HG03039 (cell line): ENCODE measurements around the gene OR10G2.
"Not testable (repeated sequence)": the region's sequence is repeated elsewhere in the genome, so short reads cannot be mapped to it uniquely, and the experiment has no call there.

Source experiments
- ATAC-seq: cut with Tn5 transposase; IDR thresholded peaks from one replicate; pipeline ENCODE4 v1.9.1; 2021; ENCODE audit warnings: mild to moderate bottlenecking, moderate library complexity; ENCODE audit not compliant: unreplicated experiment

Gene OR10G2, protein sequence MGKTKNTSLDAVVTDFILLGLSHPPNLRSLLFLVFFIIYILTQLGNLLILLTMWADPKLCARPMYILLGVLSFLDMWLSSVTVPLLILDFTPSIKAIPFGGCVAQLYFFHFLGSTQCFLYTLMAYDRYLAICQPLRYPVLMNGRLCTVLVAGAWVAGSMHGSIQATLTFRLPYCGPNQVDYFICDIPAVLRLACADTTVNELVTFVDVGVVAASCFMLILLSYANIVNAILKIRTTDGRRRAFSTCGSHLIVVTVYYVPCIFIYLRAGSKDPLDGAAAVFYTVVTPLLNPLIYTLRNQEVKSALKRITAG

DNA sequence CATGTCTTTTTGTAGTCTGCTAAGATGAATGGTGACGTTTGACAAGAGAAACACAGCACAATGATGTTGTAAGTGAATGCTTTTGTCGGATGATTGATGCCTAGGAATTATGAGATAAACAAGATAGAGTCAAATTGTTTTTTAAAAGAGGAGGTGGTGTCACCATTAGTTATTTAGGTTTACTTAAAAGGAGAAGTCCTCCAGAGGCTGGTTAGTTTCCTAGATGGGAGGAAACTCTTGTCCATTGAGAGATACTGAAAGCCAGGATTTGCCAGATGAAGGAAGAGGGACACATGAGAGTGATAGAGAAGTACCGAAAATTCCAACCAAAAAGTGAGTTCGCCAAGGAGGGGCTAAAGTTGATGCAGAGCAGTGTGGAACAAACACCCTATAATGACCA is at the start of gene OR10G2:
OR10G2 (minus strand) TSS at position 101 of the 400 bp plus-strand sequence; CDS start at position 3, 98 bp downstream.
- no peak for ATAC-seq

- ATAC-seq, result no peak
Observed at GRCh38 chr14:21680072-21680471, 45.3 kb upstream of the OR10G2 start.

DNA sequence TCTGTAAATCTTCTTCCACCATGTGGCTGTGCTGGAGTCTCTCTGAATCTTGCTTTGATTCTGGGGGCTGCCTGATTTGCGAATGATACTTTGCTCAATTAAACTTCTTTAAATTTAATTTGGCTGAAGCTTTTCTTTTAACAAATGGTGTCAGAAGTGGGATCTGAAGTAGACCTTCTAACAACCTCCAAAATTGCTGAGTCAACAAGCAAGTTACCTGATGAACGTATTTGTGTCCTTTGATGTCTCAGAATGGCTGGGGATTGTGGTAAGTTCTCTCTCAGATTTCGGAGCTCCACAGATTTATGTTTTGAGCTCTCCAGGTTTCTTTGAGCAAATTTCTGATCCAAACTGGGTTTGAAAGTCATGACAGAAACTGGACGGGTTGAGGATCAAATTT is 40.8 kb upstream of the OR10G2 start:
- ATAC-seq, result no peak

DNA sequence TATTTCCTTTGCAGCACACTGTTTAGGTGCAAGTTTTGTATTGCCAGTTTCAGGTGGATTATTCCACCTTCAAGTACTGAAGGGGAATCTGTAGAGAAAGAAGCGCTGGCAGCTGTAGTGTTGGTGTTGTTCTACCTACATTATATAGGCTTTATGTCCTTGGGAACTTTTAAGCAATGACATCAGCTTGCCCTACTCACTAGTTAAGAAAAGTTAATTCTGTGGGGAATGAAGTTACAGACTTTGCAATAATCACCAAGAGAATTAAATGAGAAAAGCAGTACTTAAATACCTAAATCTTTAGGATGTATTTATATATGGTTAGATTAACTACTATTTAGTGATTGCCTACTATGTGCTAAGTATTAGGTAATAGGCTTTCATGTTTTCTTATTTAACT is 39.0 kb upstream of the OR10G2 start, which contains the start of gene OR4E1:
OR4E1 (minus strand) TSS at position 101 of the 400 bp plus-strand sequence. CDS start 2,883 bp downstream, outside the sequence.
- no peak for ATAC-seq

DNA sequence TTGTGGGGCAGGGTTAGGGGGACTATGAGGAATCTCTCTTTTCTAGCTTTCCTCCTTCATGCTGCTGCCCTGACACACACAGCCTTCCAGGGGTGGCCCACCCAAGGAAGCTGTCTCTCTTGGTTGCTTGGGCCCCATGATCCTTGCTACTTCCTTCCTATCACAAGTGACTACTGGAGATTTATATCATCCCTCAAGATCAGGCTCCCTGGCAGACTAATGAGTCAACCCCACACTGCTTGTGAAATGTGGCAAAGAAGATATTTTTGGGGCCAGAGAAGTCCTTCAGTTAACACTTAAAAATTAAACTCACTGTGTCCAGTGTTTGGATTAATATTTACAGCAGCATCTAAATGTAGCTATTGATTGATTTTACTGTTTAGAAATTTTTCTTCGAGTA is 37.4 kb upstream of the OR10G2 start:
- no peak for ATAC-seq

DNA sequence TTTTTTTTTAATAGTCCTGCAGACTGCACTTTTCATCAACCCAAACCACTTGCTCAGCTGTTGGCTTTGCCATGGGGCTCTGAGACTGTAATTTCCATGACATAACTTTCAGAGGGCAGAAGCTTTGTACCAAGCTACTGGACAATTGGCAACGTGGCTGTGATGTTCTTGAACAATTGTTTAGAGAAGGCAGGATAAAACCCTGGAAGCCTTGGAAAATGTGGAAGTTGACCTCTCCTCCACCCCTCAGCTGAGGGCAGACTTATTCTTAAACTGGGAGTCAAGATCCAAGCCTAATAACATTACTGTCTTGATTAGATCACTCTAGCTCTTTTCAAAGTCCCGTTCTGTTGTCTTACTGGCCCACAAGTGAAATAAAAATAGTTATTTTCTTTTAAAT is 36.6 kb upstream of the OR10G2 start:
- ATAC-seq, result no peak

- ATAC-seq, result no peak
Observed at GRCh38 chr14:21669284-21669683, 34.5 kb upstream of the OR10G2 start.

- ATAC-seq, result no peak
Observed at GRCh38 chr14:21668377-21668776, 33.6 kb upstream of the OR10G2 start.

- no peak for ATAC-seq
Observed at GRCh38 chr14:21656980-21657379, 22.2 kb upstream of the OR10G2 start.

DNA sequence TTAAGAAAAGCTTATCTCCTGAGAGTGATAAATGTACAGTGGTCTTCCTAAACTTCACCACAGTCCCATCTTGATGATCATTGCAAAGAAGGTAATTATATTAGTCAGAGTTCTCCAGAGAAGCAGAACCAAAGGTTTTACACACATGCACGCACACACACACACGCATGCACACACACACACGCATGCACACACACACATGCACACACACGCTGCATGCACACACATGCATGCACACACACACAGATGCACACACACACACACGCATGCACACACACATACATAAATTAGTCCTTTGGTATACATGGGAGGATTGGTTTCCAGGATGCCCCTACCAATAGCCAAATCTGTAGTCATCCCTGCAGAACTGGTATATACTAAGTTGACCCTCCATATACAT is 19.5 kb upstream of the OR10G2 start:
- no peak for ATAC-seq

- no peak for ATAC-seq
Observed at GRCh38 chr14:21653331-21653885, 18.7 kb upstream of the OR10G2 start, which contains the start of gene OR4E2. Gene OR4E2, plus strand, starts transcription at chr14:21653835. Its CDS starts 11,248 bp downstream, at chr14:21665083.

DNA sequence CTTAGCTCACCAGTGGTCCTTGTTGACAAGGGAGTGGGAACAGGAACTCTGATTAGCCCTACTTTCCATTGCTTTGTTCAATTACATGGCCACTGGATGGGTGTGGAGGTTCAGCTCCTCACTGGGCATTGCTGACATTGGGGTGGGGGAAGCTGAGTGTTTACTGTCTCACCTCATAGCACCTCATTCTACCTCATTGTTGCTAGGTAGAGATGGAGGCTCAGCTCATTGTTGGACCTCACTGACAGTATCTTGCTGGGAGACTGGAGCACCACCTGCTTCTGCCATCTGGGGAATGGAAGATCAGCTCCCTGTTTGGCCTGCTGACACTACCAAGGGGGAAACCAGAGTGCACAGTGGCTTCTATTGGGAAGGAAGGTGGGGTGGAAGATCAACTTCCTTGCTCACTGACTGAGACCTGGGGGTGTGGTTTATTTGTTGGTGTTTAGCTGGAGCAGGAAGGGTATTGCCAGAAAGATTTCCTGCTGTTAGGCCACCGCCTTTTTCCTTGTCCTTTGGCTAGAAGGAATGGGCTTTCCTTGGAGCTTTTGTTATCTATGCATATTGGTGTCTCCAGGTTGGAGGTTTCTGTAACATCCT is 17.6 kb upstream of the OR10G2 start:
- no peak for ATAC-seq

- no peak for ATAC-seq
Observed at GRCh38 chr14:21647380-21647779, 12.6 kb upstream of the OR10G2 start.

DNA sequence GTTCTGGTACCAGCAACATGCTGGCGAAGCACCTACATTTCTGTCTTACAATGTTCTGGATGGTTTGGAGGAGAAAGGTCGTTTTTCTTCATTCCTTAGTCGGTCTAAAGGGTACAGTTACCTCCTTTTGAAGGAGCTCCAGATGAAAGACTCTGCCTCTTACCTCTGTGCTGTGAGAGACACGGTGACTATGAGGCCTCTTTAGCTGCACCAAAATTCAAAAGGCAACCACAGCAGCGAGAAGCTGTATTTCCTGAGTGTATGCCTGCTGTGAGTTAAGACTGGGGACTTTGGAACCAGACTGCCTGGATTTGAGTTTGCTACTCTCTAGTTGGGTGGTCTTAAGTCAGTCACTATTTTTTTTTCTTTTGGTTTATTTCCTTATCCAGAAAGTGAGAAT is 8.7 kb upstream of the OR10G2 start:
- no peak for ATAC-seq

DNA sequence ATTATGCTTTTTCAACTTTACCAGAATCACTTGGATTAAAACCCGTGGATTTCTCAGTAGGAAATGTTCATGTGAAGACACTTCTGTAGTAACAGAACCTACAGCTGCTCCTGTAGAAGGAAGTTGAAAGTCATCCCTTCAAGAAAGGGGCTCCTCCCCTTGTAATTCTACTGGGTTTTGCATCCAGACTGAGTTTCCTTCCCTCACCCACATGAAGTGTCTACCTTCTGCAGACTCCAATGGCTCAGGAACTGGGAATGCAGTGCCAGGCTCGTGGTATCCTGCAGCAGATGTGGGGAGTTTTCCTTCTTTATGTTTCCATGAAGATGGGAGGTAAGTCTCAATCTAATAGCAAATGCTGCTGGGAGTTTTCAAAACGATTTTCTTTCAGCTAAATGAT is 7.9 kb upstream of the OR10G2 start:
- ATAC-seq, result no peak

- no peak for ATAC-seq
Observed at GRCh38 chr14:21631084-21631483, 3.7 kb downstream of the OR10G2 start.

- not testable (repeated sequence) for ATAC-seq
Observed at GRCh38 chr14:21630503-21630902, 4.2 kb downstream of the OR10G2 start.

DNA sequence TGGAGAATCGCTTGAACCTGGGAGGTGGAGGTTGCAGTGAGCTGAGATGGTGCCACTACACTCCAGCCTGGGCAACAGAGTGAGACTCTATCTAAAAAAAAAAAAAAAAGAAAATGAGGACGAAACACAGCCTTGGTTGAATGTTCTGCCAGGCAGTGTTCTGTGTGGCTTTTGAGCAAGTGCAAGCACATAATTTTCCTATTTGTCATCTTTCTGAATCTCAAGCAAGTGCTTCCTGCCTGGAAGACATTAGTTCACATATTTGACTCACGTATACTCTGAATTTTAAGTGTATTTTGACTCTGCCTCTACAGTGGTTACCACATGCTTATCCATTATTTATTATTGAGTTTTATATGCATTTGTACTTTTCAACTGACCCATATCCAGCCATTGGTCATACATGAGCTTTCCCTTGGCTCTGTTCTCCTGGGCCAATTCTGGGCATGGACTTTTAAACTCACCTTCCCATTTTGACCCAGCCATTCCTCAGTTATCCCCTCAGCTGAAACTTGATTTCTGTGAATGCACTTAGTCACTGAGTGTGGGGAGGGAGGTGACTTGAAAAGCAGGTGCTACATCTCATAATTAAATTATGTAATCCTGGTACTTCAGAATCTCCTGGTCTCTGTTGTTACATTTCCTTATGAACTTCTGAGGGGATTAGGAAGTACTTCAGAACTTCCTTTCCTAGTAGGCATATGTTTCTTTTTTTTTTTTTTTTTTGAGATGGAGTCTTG is 8.1 kb downstream of the OR10G2 start:
- no peak for ATAC-seq

DNA sequence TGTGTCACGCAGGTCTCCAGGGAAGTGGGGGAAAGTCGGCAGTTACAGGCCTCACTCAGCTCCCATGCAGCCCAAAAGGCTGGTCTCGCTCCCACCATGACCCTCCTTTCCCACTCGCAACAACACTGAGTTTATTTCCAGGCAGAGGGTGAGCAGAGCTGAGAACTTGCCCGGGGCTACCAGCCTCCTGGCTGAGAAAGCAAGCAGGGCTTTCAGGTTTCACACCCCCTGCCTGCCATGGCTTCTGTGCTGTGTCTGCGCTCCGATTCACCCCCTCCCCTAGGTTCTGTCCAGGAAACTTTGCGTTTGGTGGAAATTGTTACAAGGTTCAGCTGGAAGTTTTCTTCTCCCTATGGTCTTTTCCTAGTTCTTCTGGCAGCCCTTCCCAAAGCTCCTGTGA is 17.1 kb downstream of the OR10G2 start:
- ATAC-seq, result no peak

GRCh38 chr14:21614240-21614639 is 20.5 kb downstream of the OR10G2 start:
- no peak for ATAC-seq

DNA sequence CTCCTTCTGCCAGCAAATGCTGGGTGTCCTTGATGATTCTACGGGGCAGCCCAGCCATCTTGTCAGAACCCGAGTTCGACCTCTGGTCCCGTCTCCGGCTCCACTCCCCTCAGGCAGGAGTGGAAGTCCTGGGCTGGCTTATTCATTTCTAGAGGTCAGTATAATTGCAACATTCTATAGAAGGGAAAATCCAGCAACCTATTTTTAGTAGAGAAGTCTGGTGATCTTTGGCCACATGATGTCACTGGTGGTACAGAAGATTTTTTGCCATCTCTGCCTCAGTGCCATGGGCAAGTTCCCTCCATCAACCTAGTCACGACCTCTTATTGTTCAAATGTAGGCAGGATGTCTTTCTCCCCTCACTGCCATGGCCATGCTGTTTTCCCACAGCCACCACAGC is 22.4 kb downstream of the OR10G2 start:
- ATAC-seq, result no peak
